H7 (cell line): ENCODE results near the gene FADS3. TPM values are rescaled to one million over a fixed set of nuclear protein-coding genes. Genes with fewer than 3 reads are reported as not detected.
A peak's percentile ranks its signal among the peaks of the same experiment; 100 is the strongest.

Source experiments
- DNase-seq: peaks from one replicate; pipeline ENCODE4 v3.0.0; 2012
- H3K27me3 ChIP-seq: 2 replicates; pipeline ENCODE4 v1.6.0; 2011; ENCODE audit warnings: mild to moderate bottlenecking, low read length; ENCODE audit not compliant: control insufficient read depth, insufficient read depth
- H3K36me3 ChIP-seq: replicated peaks from 2 replicates; pipeline ENCODE4 v1.5.1; 2011; ENCODE audit warnings: low read length; ENCODE audit not compliant: control insufficient read depth, insufficient read depth
- H3K4me3 ChIP-seq: 2 replicates; pipeline ENCODE4 v1.5.1; 2011; ENCODE audit warnings: low read depth, mild to moderate bottlenecking, control low read depth, low read length, moderate library complexity; ENCODE audit not compliant: insufficient read depth
- total RNA-seq: library from RNA; depleted of rRNA; stranded (reverse); fragments of >200 nt; shearing (Covaris generic); gene quantifications from 2 replicates; pipeline ENCODE4 v1.2.3, GENCODE V29; 2014; rRNA removed

The FADS3 gene
- total RNA-seq, 1 experiment from 2014 or later, result 27.1 TPM

GRCh38 chr11:61828629-61829407 is 62.5 kb downstream of the FADS3 start:
- H3K27me3 ChIP-seq, result no peaks in the 10 kb centered on the region
- peak overlapping the region; percentile 97 for H3K4me3 ChIP-seq
- DNase-seq, result peak; percentile 89
- peaks cover 13% of the 10 kb centered on the region for H3K36me3 ChIP-seq

- H3K36me3 ChIP-seq, result peaks cover 13% of the 10 kb centered on the region
- no peak for DNase-seq
- H3K27me3 ChIP-seq, result no peaks in the 10 kb centered on the region
- H3K4me3 ChIP-seq, result peak overlapping the region; percentile 97
These were observed 63.0 kb downstream of the FADS3 start for GRCh38 chr11:61828379-61828628.

GRCh38 chr11:61827571-61828378 is 63.6 kb downstream of the FADS3 start, which contains the start of gene FADS2:
TSS of gene FADS2 (plus strand) at chr11:61828300. CDS start at chr11:61828391, 91 bp downstream.
- Histone ChIP-seq H3K27me3 (no peaks in the 10 kb centered on the region), H3K36me3 (peaks cover 15% of the 10 kb centered on the region)
- DNase-seq, result peak; percentile 96

GRCh38 chr11:61826930-61827570 is 64.3 kb downstream of the FADS3 start:
- peaks cover 8% of the 10 kb centered on the region for H3K36me3 ChIP-seq
- peak overlapping the region; percentile 97 for H3K4me3 ChIP-seq
- DNase-seq, result no peak
- H3K27me3 ChIP-seq, result no peaks in the 10 kb centered on the region

More at GRCh38 chr11:61827571-61828378, 63.6 kb downstream of the FADS3 start, which contains the start of gene FADS2:
- peak within 1 kb of the TSS; percentile 97 for H3K4me3 ChIP-seq

Other genes with a start within 250 kb of the FADS3 start
- 3.7 and 4.8 TPM in 2 replicates for gene DAGLA, start 211.2 kb downstream of the FADS3 start, total RNA-seq
- 3.6 and 4.2 TPM in 2 replicates for gene MYRF, start 138.9 kb downstream of the FADS3 start, total RNA-seq
- 263 and 296 TPM in 2 replicates for gene TMEM258, start 98.9 kb downstream of the FADS3 start, total RNA-seq
- 103 and 119 TPM in 2 replicates for gene FEN1, start 98.6 kb downstream of the FADS3 start, total RNA-seq
- gene FADS1, start 74.5 kb downstream of the FADS3 start, total RNA-seq, result 99.2 and 115 TPM in 2 replicates
- gene FADS2, start 63.2 kb downstream of the FADS3 start, total RNA-seq, result 176 and 225 TPM in 2 replicates
- 5.8 and 7.2 TPM in 2 replicates for gene RAB3IL1, start 26.0 kb upstream of the FADS3 start, total RNA-seq
- 0.30 and 0.45 TPM in 2 replicates for gene BEST1, start 58.8 kb upstream of the FADS3 start, total RNA-seq
- 443 and 463 TPM in 2 replicates for gene FTH1, start 76.1 kb upstream of the FADS3 start, total RNA-seq
- gene INCENP, start 232.5 kb upstream of the FADS3 start, total RNA-seq, result 96.8 and 107 TPM in 2 replicates